Skeletal muscle tissue (tissue), 4 donors: ENCODE measurements around the gene RILP. TPM values are rescaled to one million over a fixed set of nuclear protein-coding genes. Genes with fewer than 3 reads are reported as not detected.

Experiments used
- H3K27ac ChIP-seq: one replicate; pipeline ENCODE4 v1.7.0; 2013; ENCODE audit warnings: mild to moderate bottlenecking, low read depth, low read length, inconsistent platforms
- H3K27me3 ChIP-seq, 3 donors: one replicate each; pipeline ENCODE4 v1.7.0; 2013; ENCODE audit warnings: low read length in 3 of 3; ENCODE audit not compliant: control insufficient read depth in 3 of 3, insufficient read depth in 3 of 3
- H3K36me3 ChIP-seq, 3 donors: one replicate each; pipeline ENCODE4 v1.7.0; 2013; ENCODE audit warnings: low read length in 3 of 3; ENCODE audit not compliant: control insufficient read depth in 3 of 3, insufficient read depth in 3 of 3
- H3K4me1 ChIP-seq, 3 donors: one replicate each; pipeline ENCODE4 v1.7.0; 2013; ENCODE audit warnings: low read length in 3 of 3, mild to moderate bottlenecking in 3 of 3; ENCODE audit not compliant: control insufficient read depth in 3 of 3, insufficient read depth in 3 of 3
- H3K4me3 ChIP-seq, 3 donors: one replicate each; pipeline ENCODE4 v1.7.0; 2013; ENCODE audit warnings: low read length in 3 of 3
- H3K9ac ChIP-seq, 3 donors: one replicate each; pipeline ENCODE4 v1.7.0; 2013; ENCODE audit warnings: low read length in 3 of 3, mild to moderate bottlenecking in 3 of 3, moderate library complexity in 2 of 3, low read depth in 1 of 3
- H3K9me3 ChIP-seq, 3 donors: one replicate each; pipeline ENCODE4 v1.7.0; 2013; ENCODE audit warnings: low read length in 3 of 3; ENCODE audit not compliant: control insufficient read depth in 3 of 3
- total RNA-seq: library from RNA; depleted of rRNA; stranded (reverse); fragments of >200 nt; gene quantifications from one replicate; pipeline ENCODE4 v1.2.3, GENCODE V29; 2014
- donor health status: Osteomylitis.

RILP gene
- total RNA-seq, 1 donor from 2014 or later, result 9.9 TPM

DNA sequence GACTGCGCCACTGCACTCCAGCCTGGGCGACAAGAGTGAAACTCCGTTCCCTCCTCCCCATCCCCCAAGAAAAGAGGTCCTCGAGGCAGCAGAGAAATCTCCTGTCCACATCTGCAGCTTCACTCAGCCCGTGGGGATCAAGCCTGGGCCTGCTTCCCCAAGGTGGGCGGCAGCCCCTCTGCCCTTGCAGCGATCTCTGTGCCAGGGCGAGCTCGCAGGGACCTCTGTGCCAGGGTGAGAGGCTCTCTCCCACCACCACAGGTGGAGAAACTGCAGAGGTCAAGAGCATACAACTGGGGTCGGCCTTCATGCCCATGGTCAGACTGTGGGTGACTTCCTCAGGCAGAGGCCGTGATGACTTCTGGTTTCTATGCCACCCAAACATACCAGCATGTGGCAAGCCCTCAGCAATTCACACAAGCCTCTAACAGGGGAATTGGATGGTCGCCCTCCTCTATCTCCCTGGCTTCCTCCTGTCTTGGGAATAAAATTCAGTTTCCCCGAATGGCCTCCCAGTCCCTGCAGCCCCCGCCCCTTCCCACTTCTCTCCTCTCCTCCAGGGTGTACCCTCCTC, 26.5 kb downstream of the RILP start:
- H3K27me3 ChIP-seq, result no peaks in the 10 kb centered on the region
- H3K9ac ChIP-seq, result peak overlapping the region in 1 of 3 donors; percentile 25
- peaks cover 7 to 15% (median 8%) of the 10 kb centered on the region in 3 donors for H3K36me3 ChIP-seq
- no peaks in the 10 kb centered on the region for H3K9me3 ChIP-seq
- H3K4me3 ChIP-seq, result no peak overlapping the region
- H3K27ac ChIP-seq, result no peak overlapping the region
- H3K4me1 ChIP-seq, result peaks cover 24 to 45% (median 29%) of the 10 kb centered on the region in 3 donors

DNA sequence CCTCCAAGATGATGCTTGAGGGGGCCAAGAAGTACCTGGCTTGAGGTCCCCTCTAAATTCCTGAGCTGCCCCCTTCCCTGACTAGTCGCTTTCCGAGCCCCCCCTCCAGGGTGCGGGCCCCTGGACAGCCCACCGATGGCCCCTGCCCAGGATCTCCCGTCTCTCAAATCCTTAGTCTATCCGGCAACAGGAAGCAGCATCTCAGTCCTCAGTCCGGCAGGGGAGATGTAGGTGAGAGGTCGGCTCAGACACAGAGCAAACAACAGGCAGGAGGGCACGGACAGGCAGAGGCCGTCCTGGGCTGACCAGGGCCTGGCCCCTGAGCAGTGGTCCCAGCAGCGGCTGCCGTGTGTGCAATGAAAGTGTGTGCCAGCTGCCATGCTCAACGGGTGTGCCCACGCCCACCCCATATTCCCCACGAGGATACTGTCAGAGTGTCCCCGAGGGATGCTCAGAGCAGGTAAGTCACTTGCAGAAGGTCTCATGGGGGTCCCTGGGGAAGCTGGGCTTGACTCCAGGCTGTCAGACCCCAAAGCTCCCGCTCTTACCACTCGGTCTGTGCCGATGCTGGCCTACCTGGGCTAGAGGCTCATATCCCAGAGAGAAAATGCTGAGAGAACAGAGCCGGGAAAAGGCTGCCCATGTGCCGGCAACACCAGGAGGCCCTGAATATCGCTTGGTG, 28.3 kb downstream of the RILP start:
- Histone ChIP-seq H3K4me1 (peaks cover 15 to 39% (median 19%) of the 10 kb centered on the region in 3 donors), H3K9me3 (no peaks in the 10 kb centered on the region), H3K9ac (no peak overlapping the region), H3K27me3 (no peaks in the 10 kb centered on the region), H3K36me3 (peaks cover 7 to 11% (median 8%) of the 10 kb centered on the region in 3 donors), H3K4me3 (no peak overlapping the region), H3K27ac (no peak overlapping the region)

DNA sequence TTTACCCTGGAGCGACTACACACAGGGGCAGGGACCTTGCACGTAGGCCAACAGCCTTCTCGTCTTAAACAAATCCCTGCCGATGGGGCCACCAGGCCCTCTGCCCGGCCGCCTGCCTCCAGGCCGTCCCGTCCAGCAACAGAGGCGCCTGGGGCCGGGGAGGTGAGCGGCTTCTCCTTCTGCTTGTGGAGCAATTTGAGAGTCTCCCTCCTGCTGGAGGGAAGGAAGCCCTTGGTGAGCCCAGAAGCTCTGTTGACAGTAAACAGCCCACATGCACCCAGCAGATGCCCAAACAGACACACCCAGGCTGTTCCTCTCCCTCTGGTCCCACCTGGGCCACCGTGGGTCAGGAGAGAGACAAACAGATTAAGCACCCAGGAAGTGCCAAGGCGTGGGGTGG, 29.2 kb downstream of the RILP start:
- peaks cover 7 to 11% (median 11%) of the 10 kb centered on the region in 3 donors for H3K36me3 ChIP-seq
- no peak overlapping the region for H3K27ac ChIP-seq
- H3K9me3 ChIP-seq, result no peaks in the 10 kb centered on the region
- H3K9ac ChIP-seq, result no peak overlapping the region
- H3K27me3 ChIP-seq, result no peaks in the 10 kb centered on the region
- H3K4me1 ChIP-seq, result peaks cover 13 to 31% (median 13%) of the 10 kb centered on the region in 3 donors
- H3K4me3 ChIP-seq, result no peak overlapping the region

- no peaks in the 10 kb centered on the region for H3K9me3 ChIP-seq
- peaks cover 13 to 24% (median 15%) of the 10 kb centered on the region in 3 donors for H3K4me1 ChIP-seq
- H3K36me3 ChIP-seq, result peaks cover 9 to 15% (median 12%) of the 10 kb centered on the region in 3 donors
- no peak overlapping the region for H3K4me3 ChIP-seq
- no peaks in the 10 kb centered on the region for H3K27me3 ChIP-seq
- H3K27ac ChIP-seq, result no peak overlapping the region
- peak overlapping the region in 1 of 3 donors; percentile 60 for H3K9ac ChIP-seq
Measured at GRCh38 chr17:1617620-1618174, 32.0 kb downstream of the RILP start.

DNA sequence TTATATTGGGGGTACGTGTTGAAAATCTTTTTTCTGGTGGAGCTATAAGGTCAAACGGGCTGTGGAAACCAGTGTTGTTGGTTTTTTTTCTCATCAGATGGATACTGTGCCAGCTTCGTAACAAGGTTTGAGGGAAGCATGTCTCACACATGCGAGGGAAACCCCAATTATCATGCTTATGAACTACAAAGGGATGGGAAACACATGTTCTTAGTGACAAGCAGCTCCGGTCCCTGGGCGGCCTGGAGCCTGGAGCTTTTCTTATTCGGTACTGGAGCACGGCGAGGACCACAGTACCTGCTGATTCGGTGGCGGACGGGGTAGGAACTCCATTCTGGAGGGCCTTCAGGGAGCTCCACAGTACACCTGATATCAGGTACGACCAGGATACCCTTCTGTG, 33.6 kb downstream of the RILP start:
- Histone ChIP-seq H3K27ac (no peak overlapping the region), H3K4me3 (no peak overlapping the region), H3K9ac (no peak overlapping the region), H3K9me3 (no peaks in the 10 kb centered on the region), H3K4me1 (peaks cover 11 to 20% (median 12%) of the 10 kb centered on the region in 3 donors), H3K36me3 (peaks cover 6 to 14% (median 10%) of the 10 kb centered on the region in 3 donors), H3K27me3 (no peaks in the 10 kb centered on the region)

DNA sequence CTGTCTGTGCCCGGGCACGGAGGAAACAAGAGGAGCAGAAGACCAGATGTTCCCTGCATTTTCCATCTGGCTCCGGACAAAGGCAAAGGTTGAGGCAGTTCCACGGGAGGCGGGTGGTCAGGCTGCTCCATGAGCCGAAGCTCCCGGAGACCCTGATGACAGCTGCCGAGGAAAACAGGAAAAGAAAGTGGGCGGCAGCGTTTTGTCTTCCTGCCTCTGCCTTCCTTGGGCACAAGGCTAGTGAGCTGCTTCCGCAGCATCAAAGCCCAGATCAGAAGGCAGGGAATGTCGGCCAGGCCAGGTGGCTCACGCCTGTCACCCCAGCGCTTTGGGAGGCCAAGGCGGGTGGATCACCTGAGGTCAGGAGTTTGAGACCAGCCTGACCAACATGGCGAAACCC, 37.3 kb downstream of the RILP start:
- H3K27me3 ChIP-seq, result no peaks in the 10 kb centered on the region
- H3K9ac ChIP-seq, result peak overlapping the region in 1 of 3 donors; percentile 33
- H3K27ac ChIP-seq, result no peak overlapping the region
- H3K4me1 ChIP-seq, result peaks cover 0 to 3% (median 3%) of the 10 kb centered on the region in 3 donors
- H3K9me3 ChIP-seq, result no peaks in the 10 kb centered on the region
- peaks cover 7 to 14% (median 10%) of the 10 kb centered on the region in 3 donors for H3K36me3 ChIP-seq
- H3K4me3 ChIP-seq, result no peak overlapping the region

GRCh38 chr17:1611715-1612114, 38.0 kb downstream of the RILP start:
- Histone ChIP-seq H3K27me3 (no peaks in the 10 kb centered on the region), H3K4me1 (peaks cover 0 to 9% (median 3%) of the 10 kb centered on the region in 3 donors), H3K9ac (no peak overlapping the region), H3K9me3 (no peaks in the 10 kb centered on the region), H3K27ac (no peak overlapping the region), H3K36me3 (peaks cover 7 to 14% (median 10%) of the 10 kb centered on the region in 3 donors), H3K4me3 (no peak overlapping the region)

DNA sequence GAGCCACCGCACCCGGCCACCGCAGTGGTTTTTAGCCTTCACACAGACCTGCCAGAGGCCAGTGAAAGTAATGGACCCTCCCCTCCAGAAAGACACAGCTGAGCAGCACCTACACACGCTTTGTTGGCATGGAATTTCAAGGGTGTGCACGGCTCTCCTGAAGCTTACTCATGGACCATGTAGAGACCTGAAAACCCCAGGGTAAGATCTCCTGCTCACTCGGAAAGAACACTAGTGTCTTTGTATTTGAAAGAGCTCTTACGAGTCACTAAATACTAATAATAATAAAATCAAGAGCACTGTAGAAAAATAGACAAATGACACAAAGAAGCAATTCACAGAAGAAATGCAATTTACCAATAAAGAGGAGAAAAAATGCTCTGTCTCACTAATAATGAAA, 41.0 kb downstream of the RILP start:
- H3K36me3 ChIP-seq, result peaks cover 2 to 6% (median 3%) of the 10 kb centered on the region in 3 donors
- no peak overlapping the region for H3K9ac ChIP-seq
- no peaks in the 10 kb centered on the region for H3K27me3 ChIP-seq
- H3K4me1 ChIP-seq, result peaks cover 8 to 31% (median 13%) of the 10 kb centered on the region in 3 donors
- no peak overlapping the region for H3K4me3 ChIP-seq
- H3K9me3 ChIP-seq, result no peaks in the 10 kb centered on the region
- no peak overlapping the region for H3K27ac ChIP-seq

GRCh38 chr17:1607971-1608320, 41.7 kb downstream of the RILP start:
- Histone ChIP-seq H3K4me1 (peaks cover 8 to 31% (median 12%) of the 10 kb centered on the region in 3 donors), H3K9me3 (no peaks in the 10 kb centered on the region), H3K9ac (no peak overlapping the region), H3K27ac (no peak overlapping the region), H3K36me3 (peaks cover 2 to 6% (median 2%) of the 10 kb centered on the region in 3 donors), H3K4me3 (no peak overlapping the region), H3K27me3 (no peaks in the 10 kb centered on the region)

DNA sequence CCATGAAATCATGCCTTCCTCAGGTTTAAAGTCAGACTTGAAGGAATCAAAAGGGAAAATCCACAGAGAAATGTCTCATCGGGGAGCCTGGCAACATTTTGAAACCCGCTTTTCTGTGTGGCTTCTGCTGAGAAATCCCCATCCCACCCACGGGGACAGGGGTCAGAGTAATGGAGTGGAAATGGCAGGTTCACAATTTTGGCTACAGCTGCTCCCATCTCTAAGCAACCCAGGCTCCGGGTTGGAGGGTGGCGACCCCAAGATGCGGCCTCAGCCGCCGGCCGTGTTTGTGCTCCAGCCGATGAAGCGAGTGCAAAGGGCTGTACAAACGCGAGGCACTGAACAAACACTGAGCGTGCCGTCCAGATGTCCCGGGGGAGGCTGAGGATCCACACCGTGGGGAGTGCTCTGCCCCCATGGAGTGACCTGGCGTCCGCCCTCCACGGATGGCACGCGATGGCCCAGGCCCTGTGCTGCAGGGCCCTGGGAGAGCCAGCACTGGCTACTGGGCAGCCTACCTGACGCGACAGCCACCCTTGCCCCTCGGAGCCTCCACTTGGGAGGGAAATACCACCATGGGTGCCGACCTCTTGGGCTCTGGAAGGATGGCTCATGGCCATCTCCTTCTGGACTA, 43.2 kb downstream of the RILP start:
- Histone ChIP-seq H3K36me3 (peaks cover 0 to 6% (median 5%) of the 10 kb centered on the region in 3 donors), H3K4me1 (peaks cover 8 to 31% (median 10%) of the 10 kb centered on the region in 3 donors), H3K4me3 (no peak overlapping the region), H3K9me3 (no peaks in the 10 kb centered on the region), H3K27me3 (no peaks in the 10 kb centered on the region), H3K27ac (peak overlapping the region; percentile 68), H3K9ac (no peak overlapping the region)
